Gastroesophageal sphincter (tissue), 3 donors: Measurements from ENCODE around the gene TTC6.

Experiments used
- EP300 ChIP-seq: sonication (generic); formaldehyde crosslinking; IDR thresholded peaks from one replicate; pipeline ENCODE4 v1.6.1; 2017; ENCODE audit warnings: antibody characterized with exemption, mild to moderate bottlenecking
- POLR2A ChIP-seq, 2 donors: fragments of 450-650 bp; IDR thresholded peaks; one replicate each; pipeline ENCODE4 v1.6.1; 2017; ENCODE audit warnings: antibody characterized with exemption in 2 of 2, mild to moderate bottlenecking in 2 of 2, moderate library complexity in 1 of 2
- POLR2AphosphoS5 ChIP-seq: sonication (generic); formaldehyde crosslinking; IDR thresholded peaks from one replicate; pipeline ENCODE4 v1.6.1; 2017; ENCODE audit warnings: antibody characterized with exemption
- TF ChIP-seq, protein P1 (sequence below), 4 experiments: fragments of 200-600 bp in 2 of 4; fragments of 450-650 bp in 2 of 4; sonication (generic) in 1 of 4; IDR thresholded peaks; one replicate each; pipeline ENCODE4 v1.5.1; 2017 to 2019; ENCODE audit warnings: antibody characterized with exemption in 4 of 4, mild to moderate bottlenecking in 2 of 4, moderate library complexity in 2 of 4

GRCh38 chr14:37638599-37638998 is 43.2 kb downstream of the TTC6 start:
- TF ChIP-seq POLR2A (IDR thresholded peaks at IDR 0.05) = no peak
- TF ChIP-seq, protein P1, sequence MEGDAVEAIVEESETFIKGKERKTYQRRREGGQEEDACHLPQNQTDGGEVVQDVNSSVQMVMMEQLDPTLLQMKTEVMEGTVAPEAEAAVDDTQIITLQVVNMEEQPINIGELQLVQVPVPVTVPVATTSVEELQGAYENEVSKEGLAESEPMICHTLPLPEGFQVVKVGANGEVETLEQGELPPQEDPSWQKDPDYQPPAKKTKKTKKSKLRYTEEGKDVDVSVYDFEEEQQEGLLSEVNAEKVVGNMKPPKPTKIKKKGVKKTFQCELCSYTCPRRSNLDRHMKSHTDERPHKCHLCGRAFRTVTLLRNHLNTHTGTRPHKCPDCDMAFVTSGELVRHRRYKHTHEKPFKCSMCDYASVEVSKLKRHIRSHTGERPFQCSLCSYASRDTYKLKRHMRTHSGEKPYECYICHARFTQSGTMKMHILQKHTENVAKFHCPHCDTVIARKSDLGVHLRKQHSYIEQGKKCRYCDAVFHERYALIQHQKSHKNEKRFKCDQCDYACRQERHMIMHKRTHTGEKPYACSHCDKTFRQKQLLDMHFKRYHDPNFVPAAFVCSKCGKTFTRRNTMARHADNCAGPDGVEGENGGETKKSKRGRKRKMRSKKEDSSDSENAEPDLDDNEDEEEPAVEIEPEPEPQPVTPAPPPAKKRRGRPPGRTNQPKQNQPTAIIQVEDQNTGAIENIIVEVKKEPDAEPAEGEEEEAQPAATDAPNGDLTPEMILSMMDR (IDR thresholded peaks at IDR 0.05) = no peak
- TF ChIP-seq POLR2AphosphoS5 = no peak
- no peak for TF ChIP-seq EP300
